Right atrium auricular region (tissue), 2 donors: ENCODE data around the gene BIRC3. TPM values are rescaled to one million over a fixed set of nuclear protein-coding genes. Genes with fewer than 3 reads are reported as not detected.

Source experiments
- DNase-seq: peaks from one replicate; pipeline ENCODE4 v3.0.0-alpha.2; 2019; ENCODE audit warnings: low spot score
- H3K27ac ChIP-seq, 2 donors: fragments of 200-600 bp; sonication (generic); 1 replicate in 1 of 2; 2 replicates in 1 of 2; pipeline ENCODE4 v1.5.1; 2016 to 2019
- H3K27me3 ChIP-seq, 2 donors: fragments of 200-600 bp; sonication (generic); one replicate each; pipeline versions ENCODE4 v1.5.1 to v1.6.0; 2017 to 2019
- H3K36me3 ChIP-seq: fragments of 200-600 bp; sonication (generic); one replicate; pipeline ENCODE4 v1.5.1; 2016
- H3K4me1 ChIP-seq, 2 donors: fragments of 200-600 bp; sonication (generic); one replicate each; pipeline versions ENCODE4 v1.5.1 to v1.6.0; 2017 to 2019
- H3K4me3 ChIP-seq, 2 donors: fragments of 200-600 bp; sonication (generic); 1 replicate in 1 of 2; 2 replicates in 1 of 2; pipeline ENCODE4 v1.5.1; 2017 to 2019; ENCODE audit warnings: mild to moderate bottlenecking in 1 of 2, moderate library complexity in 1 of 2
- H3K9me3 ChIP-seq, 2 donors: fragments of 200-600 bp; sonication (generic); one replicate each; pipeline ENCODE4 v1.5.1; 2019
- total RNA-seq, 2 donors: library from RNA; depleted of rRNA; stranded (reverse); fragments of >200 nt; gene quantifications; one replicate each; pipeline ENCODE4 v1.1.0, GENCODE V29; 2016
- TF ChIP-seq, protein P1 (sequence below), 2 donors: fragments of 200-600 bp; sonication (generic); IDR thresholded peaks; one replicate each; pipeline ENCODE4 v1.5.1; 2019; ENCODE audit warnings: antibody characterized with exemption in 2 of 2

Gene BIRC3
- total RNA-seq, 2 donors from 2014 or later: 3.6 to 9.1 TPM

DNA sequence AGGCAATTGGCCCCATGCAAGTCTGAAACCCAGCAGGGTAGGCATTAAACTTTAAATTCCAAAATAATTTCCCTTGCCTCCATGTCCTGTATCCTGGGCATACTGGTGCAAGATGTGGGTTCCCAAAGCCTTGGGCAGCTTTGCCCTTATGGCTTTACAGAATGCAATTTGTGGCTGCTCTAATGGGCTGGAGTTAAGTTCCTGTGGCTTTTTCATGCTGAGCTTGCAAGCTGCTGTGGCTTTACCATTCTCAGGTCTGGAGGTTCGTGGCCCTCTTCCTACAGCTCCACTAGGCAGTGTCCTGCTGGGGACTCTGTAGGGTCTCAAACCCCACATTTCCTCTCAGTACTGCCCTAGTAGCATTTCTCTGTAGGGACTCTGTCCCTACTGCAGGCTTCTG is 15.0 kb upstream of the BIRC3 start:
- H3K27ac ChIP-seq: no peak overlapping the region
- TF ChIP-seq, protein P1, sequence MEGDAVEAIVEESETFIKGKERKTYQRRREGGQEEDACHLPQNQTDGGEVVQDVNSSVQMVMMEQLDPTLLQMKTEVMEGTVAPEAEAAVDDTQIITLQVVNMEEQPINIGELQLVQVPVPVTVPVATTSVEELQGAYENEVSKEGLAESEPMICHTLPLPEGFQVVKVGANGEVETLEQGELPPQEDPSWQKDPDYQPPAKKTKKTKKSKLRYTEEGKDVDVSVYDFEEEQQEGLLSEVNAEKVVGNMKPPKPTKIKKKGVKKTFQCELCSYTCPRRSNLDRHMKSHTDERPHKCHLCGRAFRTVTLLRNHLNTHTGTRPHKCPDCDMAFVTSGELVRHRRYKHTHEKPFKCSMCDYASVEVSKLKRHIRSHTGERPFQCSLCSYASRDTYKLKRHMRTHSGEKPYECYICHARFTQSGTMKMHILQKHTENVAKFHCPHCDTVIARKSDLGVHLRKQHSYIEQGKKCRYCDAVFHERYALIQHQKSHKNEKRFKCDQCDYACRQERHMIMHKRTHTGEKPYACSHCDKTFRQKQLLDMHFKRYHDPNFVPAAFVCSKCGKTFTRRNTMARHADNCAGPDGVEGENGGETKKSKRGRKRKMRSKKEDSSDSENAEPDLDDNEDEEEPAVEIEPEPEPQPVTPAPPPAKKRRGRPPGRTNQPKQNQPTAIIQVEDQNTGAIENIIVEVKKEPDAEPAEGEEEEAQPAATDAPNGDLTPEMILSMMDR (IDR thresholded peaks at IDR 0.05): no peak
- H3K9me3 ChIP-seq: peaks cover 0 to 8% of the 10 kb centered on the region in 2 donors
- DNase-seq: no peak
- no peak overlapping the region for H3K4me3 ChIP-seq
- no peaks in the 10 kb centered on the region for H3K36me3 ChIP-seq
- H3K4me1 ChIP-seq: peaks cover 0 to 8% of the 10 kb centered on the region in 2 donors
- no peaks in the 10 kb centered on the region for H3K27me3 ChIP-seq

DNA sequence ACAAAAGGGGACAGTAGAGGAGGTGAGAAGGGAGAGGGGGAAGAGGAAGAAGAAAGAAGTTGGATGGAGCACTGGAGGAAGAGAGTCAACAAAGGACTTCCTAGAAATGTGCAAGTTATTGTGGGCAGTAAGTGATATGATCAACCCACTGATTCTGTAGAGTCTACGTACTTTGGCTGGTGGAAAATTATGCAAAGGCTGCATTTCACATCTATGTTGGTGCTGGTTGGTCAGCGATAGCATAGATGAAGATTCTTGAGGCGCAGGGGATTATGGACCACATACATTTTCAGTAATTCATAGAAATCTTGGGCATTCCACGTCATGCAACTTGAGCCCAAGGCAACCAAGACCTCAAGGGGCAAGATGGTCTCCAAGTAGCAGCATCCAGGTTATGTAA is 12.6 kb upstream of the BIRC3 start:
- TF ChIP-seq, protein P1 (IDR thresholded peaks at IDR 0.05): no peak

DNA sequence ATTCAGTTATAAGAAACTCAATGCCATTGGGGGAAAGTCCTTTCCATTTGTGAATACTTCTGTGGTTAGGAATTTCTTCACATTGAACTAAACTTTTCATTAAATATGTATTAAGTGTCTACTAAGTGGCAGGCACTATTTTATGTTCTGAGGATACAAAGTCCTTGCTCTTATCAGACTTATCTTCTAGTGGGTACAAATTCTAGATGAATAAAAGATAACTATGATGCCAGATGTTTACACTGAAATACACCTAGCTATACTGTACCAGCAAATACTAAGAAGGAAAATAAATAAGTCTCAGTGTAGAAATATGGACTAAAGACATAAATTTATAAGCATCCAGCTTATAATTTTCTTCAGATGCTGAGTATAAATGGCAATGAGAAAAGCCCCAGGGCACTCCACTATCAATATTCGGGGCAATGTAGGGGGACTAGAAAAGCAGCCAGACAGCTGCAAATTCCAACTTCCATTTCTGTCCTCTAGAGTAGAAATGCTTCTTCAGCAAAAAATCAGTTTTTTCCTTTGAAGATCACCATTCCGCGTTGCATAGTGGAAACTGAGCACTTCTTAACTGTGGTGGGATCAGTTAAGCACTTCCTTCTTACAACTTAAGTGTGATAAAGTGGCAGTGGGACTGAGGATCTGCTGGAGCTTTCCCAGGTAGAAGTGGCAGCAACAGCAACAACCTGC is 11.8 kb upstream of the BIRC3 start:
- H3K27me3 ChIP-seq: no peaks in the 10 kb centered on the region
- H3K36me3 ChIP-seq: no peaks in the 10 kb centered on the region
- H3K27ac ChIP-seq: no peak overlapping the region
- H3K4me1 ChIP-seq: peaks cover 0 to 9% of the 10 kb centered on the region in 2 donors
- peaks cover 0 to 8% of the 10 kb centered on the region in 2 donors for H3K9me3 ChIP-seq
- TF ChIP-seq, protein P1 (IDR thresholded peaks at IDR 0.05): no peak
- H3K4me3 ChIP-seq: no peak overlapping the region
- no peak for DNase-seq

More for the DNA sequence above, 12.6 kb upstream of the BIRC3 start:
- no peaks in the 10 kb centered on the region for H3K27me3 ChIP-seq
- no peak overlapping the region for H3K27ac ChIP-seq
- H3K9me3 ChIP-seq: peaks cover 0 to 8% of the 10 kb centered on the region in 2 donors
- no peak for DNase-seq
- no peak overlapping the region for H3K4me3 ChIP-seq
- H3K36me3 ChIP-seq: no peaks in the 10 kb centered on the region
- H3K4me1 ChIP-seq: peaks cover 0 to 9% of the 10 kb centered on the region in 2 donors

- Histone ChIP-seq H3K27ac (no peak overlapping the region), H3K4me3 (no peak overlapping the region), H3K4me1 (peaks cover 0 to 9% of the 10 kb centered on the region in 2 donors), H3K36me3 (no peaks in the 10 kb centered on the region), H3K9me3 (peaks cover 0 to 8% of the 10 kb centered on the region in 2 donors), H3K27me3 (no peaks in the 10 kb centered on the region)
- DNase-seq: no peak
- TF ChIP-seq, protein P1 (IDR thresholded peaks at IDR 0.05): no peak
These were observed 11.2 kb upstream of the BIRC3 start for GRCh38 chr11:102306048-102306597.

- Histone ChIP-seq H3K36me3 (no peaks in the 10 kb centered on the region), H3K9me3 (peaks cover 0 to 8% of the 10 kb centered on the region in 2 donors), H3K27ac (no peak overlapping the region), H3K4me1 (peaks cover 0 to 9% of the 10 kb centered on the region in 2 donors), H3K4me3 (no peak overlapping the region), H3K27me3 (no peaks in the 10 kb centered on the region)
- TF ChIP-seq, protein P1 (IDR thresholded peaks at IDR 0.05): no peak
- DNase-seq: no peak
These were observed 10.2 kb upstream of the BIRC3 start for GRCh38 chr11:102306817-102307726.
